ENCODE data around the gene PMVK. TPM values are rescaled to one million over a fixed set of nuclear protein-coding genes. Genes with fewer than 3 reads are reported as not detected.

The PMVK gene
- total RNA-seq, 3 donors from 2014 or later, result 15.0 to 16.7 (median 16.4) TPM

- intact Hi-C loops (cut with DNase I; ENCODE audit: low total_unique reads), result loop anchor here (10.0 kb wide), 1 partner anchor 113 kb away; the partner anchor contains the start of gene EFNA4
- H3K4me1 ChIP-seq, result peaks cover 0 to 23% of the 10 kb centered on the region in 2 donors
- no peaks in the 10 kb centered on the region for H3K9me3 ChIP-seq
- DNase-seq (ENCODE audit: low spot score in 2 of 2), result no peak
- no peak for TF ChIP-seq POLR2AphosphoS5 (IDR thresholded peaks at IDR 0.05)
- no peak for TF ChIP-seq CTCF (IDR thresholded peaks at IDR 0.05)
- TF ChIP-seq POLR2A (IDR thresholded peaks at IDR 0.05), result no peak
- no peak overlapping the region for H3K27ac ChIP-seq
- no peaks in the 10 kb centered on the region for H3K36me3 ChIP-seq
- no peak overlapping the region for H3K4me3 ChIP-seq
- H3K27me3 ChIP-seq, result no peaks in the 10 kb centered on the region
Observed at GRCh38 chr1:154951901-154952657, 15.6 kb upstream of the PMVK start.

DNA sequence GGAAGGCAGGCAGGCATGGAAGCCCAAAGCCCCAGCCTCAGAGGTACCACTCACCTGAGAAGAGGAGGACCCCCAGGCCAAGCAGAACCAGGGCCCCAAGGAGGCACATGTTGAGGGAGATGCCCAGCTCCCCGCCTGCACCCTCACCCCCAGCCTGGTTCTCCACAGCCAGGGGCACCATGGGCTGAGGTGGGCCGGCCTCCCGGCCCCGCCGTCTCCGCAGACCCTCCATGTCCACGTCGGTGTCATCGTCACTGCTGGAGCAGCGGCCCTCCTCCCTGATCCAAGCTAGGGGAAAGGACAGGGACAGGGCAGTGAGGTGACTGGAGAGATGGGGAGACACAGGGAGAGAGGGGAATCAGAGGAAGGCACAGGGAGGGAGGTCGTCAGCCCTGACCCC is 11.6 kb upstream of the PMVK start:
- DNase-seq (ENCODE audit: low spot score in 2 of 2), result no peak
- H3K27me3 ChIP-seq, result no peaks in the 10 kb centered on the region
- H3K36me3 ChIP-seq, result no peaks in the 10 kb centered on the region
- H3K27ac ChIP-seq, result no peak overlapping the region
- H3K4me1 ChIP-seq, result peaks cover 0 to 4% of the 10 kb centered on the region in 2 donors
- H3K9me3 ChIP-seq, result no peaks in the 10 kb centered on the region
- TF ChIP-seq POLR2A (IDR thresholded peaks at IDR 0.05) (no peak), CTCF (IDR thresholded peaks at IDR 0.05) (no peak)
- intact Hi-C loops (cut with DNase I; ENCODE audit: low total_unique reads), result no loop called here
- no peak overlapping the region for H3K4me3 ChIP-seq

GRCh38 chr1:154945962-154946850 is 9.7 kb upstream of the PMVK start:
- H3K4me3 ChIP-seq, result no peak overlapping the region
- intact Hi-C loops (cut with DNase I; ENCODE audit: low total_unique reads), result no loop called here
- TF ChIP-seq POLR2AphosphoS5 (IDR thresholded peaks at IDR 0.05) (no peak), POLR2A (IDR thresholded peaks at IDR 0.05) (no peak), CTCF (IDR thresholded peaks at IDR 0.05) (no peak)
- no peak for DNase-seq (ENCODE audit: low spot score in 2 of 2)
- H3K36me3 ChIP-seq, result no peaks in the 10 kb centered on the region
- peaks cover 0 to 4% of the 10 kb centered on the region in 2 donors for H3K4me1 ChIP-seq
- no peaks in the 10 kb centered on the region for H3K9me3 ChIP-seq
- H3K27me3 ChIP-seq, result no peaks in the 10 kb centered on the region
- H3K27ac ChIP-seq, result peak overlapping the region in 1 of 2 donors; percentile 26

DNA sequence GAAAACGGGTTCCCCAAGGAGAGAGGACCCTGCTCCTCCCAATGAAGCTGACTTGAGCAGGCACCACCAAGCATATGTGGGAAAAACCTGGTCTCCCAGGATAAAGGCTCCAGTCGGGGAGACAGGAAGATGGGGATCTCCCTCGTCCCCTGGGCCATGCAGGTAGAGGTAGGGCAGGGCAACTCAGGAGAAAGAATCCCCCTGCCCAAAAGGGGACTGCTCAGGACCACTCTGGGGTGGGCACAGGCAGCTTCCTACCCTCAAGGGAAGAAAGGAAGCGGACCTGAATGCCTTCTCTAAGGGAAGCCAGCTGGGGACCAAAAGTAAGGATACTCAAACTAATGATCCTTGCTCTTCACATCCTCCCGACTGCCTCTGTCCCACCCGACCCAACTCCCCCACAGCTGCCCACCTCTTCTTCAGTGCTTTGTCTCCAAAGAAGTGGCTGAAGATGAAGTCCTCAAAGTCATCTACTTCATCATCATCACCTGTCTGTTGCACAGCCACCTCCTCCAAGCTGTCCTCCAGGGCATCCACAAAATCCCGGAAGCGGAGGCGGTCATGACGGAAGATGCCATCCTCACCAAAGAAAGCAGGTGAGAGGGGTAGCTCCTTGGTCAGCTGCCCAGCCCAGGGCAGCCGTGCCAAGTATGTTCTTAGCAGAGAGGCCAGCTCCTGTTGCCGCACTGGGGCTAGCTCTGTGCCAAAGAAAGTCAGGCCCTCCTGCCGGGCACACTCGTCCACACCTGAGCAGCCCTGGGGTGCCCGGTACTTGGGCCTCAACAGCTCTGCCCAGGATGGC is 8.8 kb upstream of the PMVK start:
- TF ChIP-seq POLR2A (IDR thresholded peaks at IDR 0.05) (no peak), CTCF (IDR thresholded peaks at IDR 0.05) (no peak), POLR2AphosphoS5 (IDR thresholded peaks at IDR 0.05) (no peak)
- H3K4me3 ChIP-seq, result no peak overlapping the region
- H3K36me3 ChIP-seq, result no peaks in the 10 kb centered on the region
- no peak for DNase-seq (ENCODE audit: low spot score in 2 of 2)
- no peaks in the 10 kb centered on the region for H3K9me3 ChIP-seq
- H3K27ac ChIP-seq, result peak overlapping the region in 1 of 2 donors; percentile 58
- H3K4me1 ChIP-seq, result peaks cover 0 to 4% of the 10 kb centered on the region in 2 donors
- no peaks in the 10 kb centered on the region for H3K27me3 ChIP-seq
- intact Hi-C loops (cut with DNase I; ENCODE audit: low total_unique reads), result no loop called here

All from breast epithelium (tissue), 4 donors.